ENCODE results near the gene SV2B. TPM values are rescaled to one million over a fixed set of nuclear protein-coding genes. Genes with fewer than 3 reads are reported as not detected.

The SV2B gene
- total and polyA plus RNA-seq, 2 donors (not counting 3 experiments of a cell fraction or from before 2014, with no cell fraction given) = not detected

DNA sequence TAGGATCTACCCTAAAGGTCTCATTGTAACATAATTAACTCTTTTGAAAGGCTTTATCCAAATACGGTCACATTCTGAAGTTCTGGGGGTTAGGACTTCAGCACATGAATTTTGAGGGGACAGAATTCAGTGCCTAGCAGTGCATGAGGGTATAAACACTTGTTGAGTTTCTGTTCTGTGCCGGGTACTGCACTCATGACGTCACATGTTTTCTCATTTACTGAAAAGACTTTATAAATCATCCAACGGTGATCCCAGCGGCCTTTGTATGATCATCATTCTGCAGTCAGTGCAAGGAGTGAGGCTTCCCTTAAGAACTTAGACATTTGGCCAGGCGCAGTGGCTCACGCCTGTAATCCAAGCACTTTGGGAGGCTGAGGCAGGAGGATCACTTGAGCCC lies 25.1 kb downstream of the SV2B start:
- Histone ChIP-seq H3K9ac (replicated peaks; ENCODE audit: extremely low read depth, insufficient read depth, low read length) (no peak overlapping the region), H3K79me2 (ENCODE audit: control insufficient read depth, insufficient read depth, low read length) (no peaks in the 10 kb centered on the region), H3K9me1 (replicated peaks; ENCODE audit: control insufficient read depth, extremely low read depth, insufficient read depth, low read length) (no peaks in the 10 kb centered on the region), H4K20me1 (replicated peaks; ENCODE audit: control insufficient read depth, extremely low read depth, insufficient read depth, low read length) (no peaks in the 10 kb centered on the region), H3K9me3 (replicated peaks; ENCODE audit: control insufficient read depth, insufficient read depth, low read length) (no peaks in the 10 kb centered on the region), H3K27me3 (ENCODE audit: control insufficient read depth in 2 of 2, insufficient read depth in 2 of 2, low read length in 2 of 2) (peaks cover 0 to 2% of the 10 kb centered on the region in 2 experiments), H3K4me3 (replicated peaks in 1 of 3; ENCODE audit: insufficient read depth in 1 of 3, low read depth in 1 of 3, low read length in 3 of 3) (no peak overlapping the region), H3K4me1 (ENCODE audit: control insufficient read depth, extremely low read depth, insufficient read depth, low read length) (no peaks in the 10 kb centered on the region), H2AFZ (ENCODE audit: low read depth, low read length) (no peak overlapping the region), H3K27ac (ENCODE audit: insufficient read depth, low read depth, low read length) (no peak overlapping the region), H3K4me2 (ENCODE audit: insufficient read depth, low read length) (no peak overlapping the region), H3K36me3 (ENCODE audit: control insufficient read depth in 2 of 2, extremely low read depth in 1 of 2, insufficient read depth in 2 of 2, low read length in 2 of 2) (no peaks in the 10 kb centered on the region)
- DNase-seq (ENCODE audit: low read depth, low spot score) = no peak
- ChIA-PET POLR2A (no interaction called here), CTCF (no interaction called here)
- no peak for TF ChIP-seq EZH2 (IDR thresholded peaks at IDR 0.05; ENCODE audit: borderline replicate concordance, low read depth, low read length, severe bottlenecking)
- no peak for TF ChIP-seq GATA2 (IDR thresholded peaks at IDR 0.05; ENCODE audit: insufficient read depth, insufficient read length, low read depth, low read length)
- no peak for TF ChIP-seq MYC (IDR thresholded peaks at IDR 0.05; ENCODE audit: low read depth, low read length)
- no peak for TF ChIP-seq FOS (IDR thresholded peaks at IDR 0.05; ENCODE audit: borderline replicate concordance, insufficient read depth, low read length)
- TF ChIP-seq POLR2A (IDR thresholded peaks at IDR 0.05; ENCODE audit: low read depth, low read length) = no peak
- TF ChIP-seq, protein P1, sequence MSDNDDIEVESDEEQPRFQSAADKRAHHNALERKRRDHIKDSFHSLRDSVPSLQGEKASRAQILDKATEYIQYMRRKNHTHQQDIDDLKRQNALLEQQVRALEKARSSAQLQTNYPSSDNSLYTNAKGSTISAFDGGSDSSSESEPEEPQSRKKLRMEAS (IDR thresholded peaks at IDR 0.05; ENCODE audit: insufficient read depth, insufficient read length) = no peak
- TF ChIP-seq, protein P2, sequence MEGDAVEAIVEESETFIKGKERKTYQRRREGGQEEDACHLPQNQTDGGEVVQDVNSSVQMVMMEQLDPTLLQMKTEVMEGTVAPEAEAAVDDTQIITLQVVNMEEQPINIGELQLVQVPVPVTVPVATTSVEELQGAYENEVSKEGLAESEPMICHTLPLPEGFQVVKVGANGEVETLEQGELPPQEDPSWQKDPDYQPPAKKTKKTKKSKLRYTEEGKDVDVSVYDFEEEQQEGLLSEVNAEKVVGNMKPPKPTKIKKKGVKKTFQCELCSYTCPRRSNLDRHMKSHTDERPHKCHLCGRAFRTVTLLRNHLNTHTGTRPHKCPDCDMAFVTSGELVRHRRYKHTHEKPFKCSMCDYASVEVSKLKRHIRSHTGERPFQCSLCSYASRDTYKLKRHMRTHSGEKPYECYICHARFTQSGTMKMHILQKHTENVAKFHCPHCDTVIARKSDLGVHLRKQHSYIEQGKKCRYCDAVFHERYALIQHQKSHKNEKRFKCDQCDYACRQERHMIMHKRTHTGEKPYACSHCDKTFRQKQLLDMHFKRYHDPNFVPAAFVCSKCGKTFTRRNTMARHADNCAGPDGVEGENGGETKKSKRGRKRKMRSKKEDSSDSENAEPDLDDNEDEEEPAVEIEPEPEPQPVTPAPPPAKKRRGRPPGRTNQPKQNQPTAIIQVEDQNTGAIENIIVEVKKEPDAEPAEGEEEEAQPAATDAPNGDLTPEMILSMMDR (IDR thresholded peaks at IDR 0.05; ENCODE audit: extremely low read depth in 1 of 2, insufficient read depth in 1 of 2, low read depth in 1 of 2, low read length in 2 of 2) = no peak
- no peak for TF ChIP-seq JUN (IDR thresholded peaks at IDR 0.05; ENCODE audit: borderline replicate concordance, insufficient read depth, insufficient read length, low read depth)
- TF ChIP-seq POLR2AphosphoS5 (IDR thresholded peaks at IDR 0.05; ENCODE audit: insufficient read depth, low read depth, low read length) = no peak
- FAIRE-seq = no peak
- no TSS peak for BruUV-seq (replicated peaks)
- intact Hi-C loops (cut with micrococcal nuclease) = no loop called here
- dilution Hi-C loops (cut with MboI; ENCODE audit: extremely low pct_ligation_motif_present, low sequenced_read_pairs) = no loop called here
